ENCODE data around the gene ZBTB34. TPM values are rescaled to one million over a fixed set of nuclear protein-coding genes. Genes with fewer than 3 reads are reported as not detected.

The ZBTB34 gene
- total and polyA plus RNA-seq, 9 of the 15 experiments (the other 6 are each of a cell fraction or from before 2014, with no cell fraction given), result 2.7 to 15.6 (median 9.8) TPM

- ATAC-seq, result peak; percentile 58
- Histone ChIP-seq H3K9me1 (ENCODE audit: control insufficient read depth, insufficient read depth, low read length) (no peaks in the 10 kb centered on the region), H3K27ac (ENCODE audit: extremely low read depth, low read depth, low read length) (no peak overlapping the region), H3K4me1 (replicated peaks in 1 of 2; ENCODE audit: control insufficient read depth in 2 of 2, insufficient read depth in 2 of 2, low read length in 2 of 2) (peaks cover 1 to 10% of the 10 kb centered on the region in 2 experiments; a peak in 4 of 5 replicates), H3K9me3 (replicated peaks; ENCODE audit: control insufficient read depth, insufficient read depth, low read depth, low read length) (no peaks in the 10 kb centered on the region), H3K4me3 (no peak overlapping the region), H4K20me1 (replicated peaks; ENCODE audit: control insufficient read depth, insufficient read depth, low read length) (peaks cover 3% of the 10 kb centered on the region; the same call in 1 of the 2 replicates), H3K79me2 (ENCODE audit: control insufficient read depth, insufficient read depth, low read length) (no peaks in the 10 kb centered on the region), H3K36me3 (ENCODE audit: control insufficient read depth, insufficient read depth, low read length) (no peaks in the 10 kb centered on the region), H3K4me2 (ENCODE audit: insufficient read depth, low read length) (no peak overlapping the region; the same call in 1 of the 2 replicates), H2AFZ (ENCODE audit: low read depth, low read length) (peak overlapping the region; percentile 68; the same call in 1 of the 2 replicates), H3K27me3 (ENCODE audit: control insufficient read depth in 2 of 2, insufficient read depth in 2 of 2, low read length in 2 of 2) (peaks cover 6 to 9% of the 10 kb centered on the region in 2 experiments; a peak in 4 of 5 replicates), H3K9ac (ENCODE audit: insufficient read depth in 1 of 2, low read depth in 2 of 2, low read length in 2 of 2) (no peak overlapping the region)
- POLR2A ChIA-PET, result no interaction called here
- peak in 2 of 4 experiments; percentile 23 to 42 for DNase-seq (ENCODE audit: extremely low read depth in 1 of 4, low spot score in 3 of 4)
- in situ Hi-C loops (cut with MboI), result no loop called here
- WGBS (ENCODE audit: insufficient coverage, low coverage, missing lambda C conversion rate), result 5% methylated on average over 7 of the region's 7 CpGs
- intact Hi-C loops (cut with micrococcal nuclease), result no loop called here
- FAIRE-seq, result peak; percentile 79
- no TSS peak for BruUV-seq (replicated peaks)
- CTCF ChIA-PET (ENCODE audit: low intra/inter-chr PET ratio), result no interaction called here
- TF ChIP-seq, protein P1, sequence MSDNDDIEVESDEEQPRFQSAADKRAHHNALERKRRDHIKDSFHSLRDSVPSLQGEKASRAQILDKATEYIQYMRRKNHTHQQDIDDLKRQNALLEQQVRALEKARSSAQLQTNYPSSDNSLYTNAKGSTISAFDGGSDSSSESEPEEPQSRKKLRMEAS (CRISPR knock-in tag; IDR thresholded peaks at IDR 0.05), result no peak
- TF ChIP-seq BHLHE40 (IDR thresholded peaks at IDR 0.05; ENCODE audit: low read length) (peak; percentile 87), ETV1 (tag; conservative IDR thresholded peaks at IDR 0.05; ENCODE audit: low read depth) (peak; percentile 42; the same call in 1 of the 2 replicates), RBM39 (optimal IDR thresholded peaks at IDR 0.05; ENCODE audit: low read depth, low read length) (no peak), MEIS2 (IDR thresholded peaks at IDR 0.05; ENCODE audit: partially characterized antibody) (peak; percentile 36), ZFX (CRISPR knock-in tag; IDR thresholded peaks at IDR 0.05) (no peak), MCM5 (IDR thresholded peaks at IDR 0.05; ENCODE audit: low read depth) (no peak), L3MBTL2 (IDR thresholded peaks at IDR 0.05) (peak; percentile 51; the same call in 1 of the 2 replicates), ZFP36 (IDR thresholded peaks at IDR 0.05; ENCODE audit: low read depth, low read length, partially characterized antibody) (peak; percentile 6), ZNF444 (CRISPR knock-in tag; IDR thresholded peaks at IDR 0.05) (no peak), MNT (conservative IDR thresholded peaks at IDR 0.05) (0 out of 4 replicates have a peak, but pooled peaks of 1 of the 2 experiments have one; percentile 37), CXXC5 (CRISPR knock-in tag; IDR thresholded peaks at IDR 0.05) (peak; percentile 53)
- TF ChIP-seq, protein P2, sequence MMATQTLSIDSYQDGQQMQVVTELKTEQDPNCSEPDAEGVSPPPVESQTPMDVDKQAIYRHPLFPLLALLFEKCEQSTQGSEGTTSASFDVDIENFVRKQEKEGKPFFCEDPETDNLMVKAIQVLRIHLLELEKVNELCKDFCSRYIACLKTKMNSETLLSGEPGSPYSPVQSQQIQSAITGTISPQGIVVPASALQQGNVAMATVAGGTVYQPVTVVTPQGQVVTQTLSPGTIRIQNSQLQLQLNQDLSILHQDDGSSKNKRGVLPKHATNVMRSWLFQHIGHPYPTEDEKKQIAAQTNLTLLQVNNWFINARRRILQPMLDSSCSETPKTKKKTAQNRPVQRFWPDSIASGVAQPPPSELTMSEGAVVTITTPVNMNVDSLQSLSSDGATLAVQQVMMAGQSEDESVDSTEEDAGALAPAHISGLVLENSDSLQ (IDR thresholded peaks at IDR 0.05), result peak; percentile 87
Observed at GRCh38 chr9:126854734-126855133, 5.7 kb upstream of the ZBTB34 start.

All from K562 (cell line).